ENCODE measurements around the gene ACTN3. TPM values are rescaled to one million over a fixed set of nuclear protein-coding genes. Genes with fewer than 3 reads are reported as not detected.

ACTN3 gene
- total RNA-seq, 1 donor from 2014 or later = 20.2 TPM

DNA sequence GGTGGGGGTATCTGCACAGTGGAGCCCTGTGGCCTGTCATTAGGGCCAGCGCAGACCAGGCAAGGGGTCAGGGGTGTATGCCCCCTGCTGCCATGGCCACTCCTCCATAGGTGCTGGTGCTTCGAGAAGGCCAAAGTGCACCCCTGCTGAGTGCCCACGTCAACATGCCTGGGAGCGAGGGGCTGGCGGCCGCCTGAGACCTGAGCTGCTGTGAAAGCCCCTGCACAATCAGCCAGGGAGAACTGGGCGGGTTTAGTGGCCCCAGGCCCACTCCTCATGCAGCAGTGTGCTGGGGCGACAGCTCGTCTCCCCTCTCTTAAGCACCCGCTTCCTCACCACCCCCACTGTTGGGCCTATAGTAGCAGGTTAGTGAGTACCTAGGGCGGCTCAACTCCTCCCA, 14.9 kb upstream of the ACTN3 start:
- no peaks in the 10 kb centered on the region for H3K36me3 ChIP-seq
- no peak overlapping the region for H3K4me3 Mint-ChIP-seq
- no peak overlapping the region for H3K27ac Mint-ChIP-seq

GRCh38 chr11:66532784-66533183, 13.9 kb upstream of the ACTN3 start:
- no peak overlapping the region for H3K4me3 ChIP-seq
- TF ChIP-seq EZH2 (IDR thresholded peaks at IDR 0.05) (no peak), EZH2phosphoT487 (IDR thresholded peaks at IDR 0.05) (no peak), CTCF (IDR thresholded peaks at IDR 0.05) (no peak)
- no peaks in the 10 kb centered on the region for H3K79me2 ChIP-seq (ENCODE audit: low read depth)
- no peaks in the 10 kb centered on the region for H4K20me1 ChIP-seq (ENCODE audit: low read depth)
- no peaks in the 10 kb centered on the region for H3K27me3 ChIP-seq
- no peak for DNase-seq (ENCODE audit: low spot score)
- no peaks in the 10 kb centered on the region for H3K9me3 ChIP-seq (ENCODE audit: low read depth)
- Mint-ChIP-seq H3K36me3 (peaks cover 17% of the 10 kb centered on the region), H3K4me3 (no peak overlapping the region), H3K9me3 (no peaks in the 10 kb centered on the region), H3K27ac (no peak overlapping the region), H3K4me1 (no peaks in the 10 kb centered on the region), H3K27me3 (ENCODE audit: insufficient read depth, low read depth) (peaks cover 7% of the 10 kb centered on the region)
- no peak overlapping the region for H3K9ac ChIP-seq
- H3K36me3 ChIP-seq = no peaks in the 10 kb centered on the region
- no peak overlapping the region for H3K27ac ChIP-seq
- H3F3A ChIP-seq (ENCODE audit: low read depth) = no peaks in the 10 kb centered on the region
- H3K4me1 ChIP-seq = no peaks in the 10 kb centered on the region
- H2AFZ ChIP-seq (replicated peaks) = no peak overlapping the region
- no peak overlapping the region for H3K4me2 ChIP-seq

More for the DNA sequence above, 14.9 kb upstream of the ACTN3 start:
- no peak overlapping the region for H3K9ac ChIP-seq
- no peak for DNase-seq (ENCODE audit: low spot score)
- peaks cover 7% of the 10 kb centered on the region for H3K27me3 Mint-ChIP-seq (ENCODE audit: insufficient read depth, low read depth)
- TF ChIP-seq EZH2 (IDR thresholded peaks at IDR 0.05) = no peak
- no peak for TF ChIP-seq EZH2phosphoT487 (IDR thresholded peaks at IDR 0.05)
- no peak for TF ChIP-seq CTCF (IDR thresholded peaks at IDR 0.05)
- no peaks in the 10 kb centered on the region for H4K20me1 ChIP-seq (ENCODE audit: low read depth)
- H3K36me3 Mint-ChIP-seq = peaks cover 19% of the 10 kb centered on the region
- H3K27me3 ChIP-seq = no peaks in the 10 kb centered on the region
- H3K4me2 ChIP-seq = no peak overlapping the region
- no peaks in the 10 kb centered on the region for H3K9me3 Mint-ChIP-seq
- H3K4me1 Mint-ChIP-seq = no peaks in the 10 kb centered on the region
- no peaks in the 10 kb centered on the region for H3K9me3 ChIP-seq (ENCODE audit: low read depth)
- no peak overlapping the region for H2AFZ ChIP-seq (replicated peaks)
- no peak overlapping the region for H3K27ac ChIP-seq
- no peak overlapping the region for H3K4me3 ChIP-seq
- no peaks in the 10 kb centered on the region for H3K79me2 ChIP-seq (ENCODE audit: low read depth)
- no peaks in the 10 kb centered on the region for H3F3A ChIP-seq (ENCODE audit: low read depth)
- no peaks in the 10 kb centered on the region for H3K4me1 ChIP-seq

- Mint-ChIP-seq H3K27ac (peak overlapping the region; percentile 65), H3K36me3 (peaks cover 16% of the 10 kb centered on the region), H3K4me1 (peaks cover 28% of the 10 kb centered on the region), H3K4me3 (no peak overlapping the region), H3K27me3 (ENCODE audit: insufficient read depth, low read depth) (peaks cover 7% of the 10 kb centered on the region), H3K9me3 (no peaks in the 10 kb centered on the region)
- no peak overlapping the region for H2AFZ ChIP-seq (replicated peaks)
- H3K9me3 ChIP-seq (ENCODE audit: low read depth) = no peaks in the 10 kb centered on the region
- peaks cover 11% of the 10 kb centered on the region for H3K4me1 ChIP-seq
- no peak overlapping the region for H3K27ac ChIP-seq
- no peaks in the 10 kb centered on the region for H4K20me1 ChIP-seq (ENCODE audit: low read depth)
- H3K36me3 ChIP-seq = no peaks in the 10 kb centered on the region
- H3K9ac ChIP-seq = no peak overlapping the region
- peaks cover 9% of the 10 kb centered on the region for H3F3A ChIP-seq (ENCODE audit: low read depth)
- no peaks in the 10 kb centered on the region for H3K27me3 ChIP-seq
- no peaks in the 10 kb centered on the region for H3K79me2 ChIP-seq (ENCODE audit: low read depth)
- no peak for TF ChIP-seq EZH2phosphoT487 (IDR thresholded peaks at IDR 0.05)
- TF ChIP-seq CTCF (IDR thresholded peaks at IDR 0.05) = no peak
- no peak for TF ChIP-seq EZH2 (IDR thresholded peaks at IDR 0.05)
- H3K4me2 ChIP-seq = no peak overlapping the region
- H3K4me3 ChIP-seq = no peak overlapping the region
- no peak for DNase-seq (ENCODE audit: low spot score)
Measured at GRCh38 chr11:66539170-66539869, 7.4 kb upstream of the ACTN3 start.

Measured in neural progenitor cell (in vitro differentiated cells).